Heart left ventricle (tissue), 16 donors: Measurements from ENCODE around the gene EMC1. TPM values are rescaled to one million over a fixed set of nuclear protein-coding genes. Genes with fewer than 3 reads are reported as not detected.

ENCODE experiments used
- ATAC-seq, 4 donors: fragments of 200-7000 bp; cut with Tn5 transposase; one replicate each; pipeline ENCODE4 v1.9.1; 2020 to 2022; ENCODE audit warnings: moderate library complexity in 4 of 4, mild to moderate bottlenecking in 3 of 4, moderate number of reproducible peaks in 1 of 4
- DNase-seq, 5 donors: peaks; one replicate each; pipeline ENCODE4 v3.0.0-alpha.2; 2020
- H3K27ac ChIP-seq, 12 donors: fragments of 200-600 bp; sonication (generic) in 4 of 12; one replicate each; pipeline versions ENCODE4 v1.5.0 to v1.8.0; 2016 to 2022; ENCODE audit warnings: mild to moderate bottlenecking in 2 of 12
- H3K27me3 ChIP-seq, 9 donors: fragments of 200-600 bp; sonication (generic) in 2 of 9; one replicate each; pipeline versions ENCODE4 v1.5.1 to v1.8.0; 2016 to 2022; ENCODE audit warnings: mild to moderate bottlenecking in 3 of 9
- H3K36me3 ChIP-seq, 9 donors: fragments of 200-600 bp; sonication (generic) in 2 of 9; one replicate each; pipeline versions ENCODE4 v1.5.0 to v1.8.0; 2018 to 2022; ENCODE audit warnings: mild to moderate bottlenecking in 2 of 9
- H3K4me1 ChIP-seq, 12 donors: fragments of 200-600 bp; sonication (generic) in 4 of 12; one replicate each; pipeline versions ENCODE4 v1.5.0 to v1.8.0; 2016 to 2022; ENCODE audit warnings: mild to moderate bottlenecking in 3 of 12
- H3K4me3 ChIP-seq, 12 donors: fragments of 200-600 bp; sonication (generic) in 4 of 12; one replicate each; pipeline versions ENCODE4 v1.5.0 to v1.8.0; 2017 to 2022; ENCODE audit warnings: mild to moderate bottlenecking in 9 of 12, moderate library complexity in 4 of 12
- H3K9me3 ChIP-seq, 12 donors: fragments of 200-600 bp; sonication (generic) in 4 of 12; one replicate each; pipeline versions ENCODE4 v1.5.0 to v1.8.0; 2016 to 2022; ENCODE audit warnings: mild to moderate bottlenecking in 1 of 12
- POLR2A ChIP-seq, 2 donors: fragments of 450-650 bp; IDR thresholded peaks; one replicate each; pipeline ENCODE4 v1.6.1; 2017; ENCODE audit warnings: antibody characterized with exemption in 2 of 2, mild to moderate bottlenecking in 2 of 2, moderate library complexity in 2 of 2
- WGBS, 4 donors: extraction: QIAGEN DNeasy Blood & Tissue Kit in 2 of 4; methylation state at CpG; one replicate each; pipeline versions ENCODE4 v1.1.5 to v1.1.7; 2013 to 2018; 5-methylcytosine and 5-hydroxymethylcytosine counted together
- intact Hi-C, 10 donors: fragments of 100-400 bp; cut with DNase I; formaldehyde crosslinking; loops; one replicate each; pipeline versions ENCODE4 v1.11.1 to v1.14.2; 2022
- polyA plus RNA-seq, 2 donors: library from polyadenylated mRNA; stranded (reverse); fragments of 200-250 nt; gene quantifications; one replicate each; pipeline ENCODE4 v1.2.3, GENCODE V29; 2013
- total RNA-seq, 9 donors: library from RNA; depleted of rRNA in 2 of 9; stranded (reverse); fragments of >200 nt in 2 of 9; fragmentation: NEBNext Ultra II Directional in 3 of 9; extraction: Animal tissue kit (Norgen Biotek cat#: 25700) in 3 of 9; gene quantifications; one replicate each; pipeline versions ENCODE4 v1.1.0 to v1.2.4, GENCODE V29; 2016 to 2023
- TF ChIP-seq, protein P1 (sequence below), 12 donors: fragments of 200-600 bp; sonication (generic) in 4 of 12; IDR thresholded peaks; one replicate each; pipeline versions ENCODE4 v1.5.0 to v1.8.0; 2018 to 2022; ENCODE audit warnings: antibody characterized with exemption in 12 of 12, mild to moderate bottlenecking in 5 of 12
- donor health status: ischemic (EF 13 %, LVEDD 7.1; RV severe dilation, severe dysfunction).
- donor health status: healthy with polysubstance abuse.
- donor health status: DM: no; HTN: yes; CAD: no.
- donor health status: DM: no; HTN: no; CAD: no.
- donor health status: ischemic (EF 25% LVEDD 6.9; RV normal size, moderate dysfunction).
- donor health status: ischemic (EF 25% LVEDD 5.7; RV mildly dilated, moderate dysfunction).
- donor health status: healthy.
- donor health status: DM: yes; HTN: yes; CAD: no.
- donor health status: ischemic (EF 35%, LVEDD 5.7; RV mildly dilated, moderate dysfunction).
- donor health status: nonischemic (EF 11% LVEDD 7.7; RV severe dilation, severe dysfunction).
- donor health status: DM: yes; HTN: yes; CAD: no.
- donor health status: PGD.
- donor health status: ischemic (EF 29% LVEDD 5.4; RV normal size, mild dysfunction).
- donor health status: nonischemic (EF 23%, LVEDD 6.1; RV moderate dilation, normal function).

Gene EMC1
- total and polyA plus RNA-seq, 11 donors = 10.1 to 54.5 (median 28.9) TPM

DNA sequence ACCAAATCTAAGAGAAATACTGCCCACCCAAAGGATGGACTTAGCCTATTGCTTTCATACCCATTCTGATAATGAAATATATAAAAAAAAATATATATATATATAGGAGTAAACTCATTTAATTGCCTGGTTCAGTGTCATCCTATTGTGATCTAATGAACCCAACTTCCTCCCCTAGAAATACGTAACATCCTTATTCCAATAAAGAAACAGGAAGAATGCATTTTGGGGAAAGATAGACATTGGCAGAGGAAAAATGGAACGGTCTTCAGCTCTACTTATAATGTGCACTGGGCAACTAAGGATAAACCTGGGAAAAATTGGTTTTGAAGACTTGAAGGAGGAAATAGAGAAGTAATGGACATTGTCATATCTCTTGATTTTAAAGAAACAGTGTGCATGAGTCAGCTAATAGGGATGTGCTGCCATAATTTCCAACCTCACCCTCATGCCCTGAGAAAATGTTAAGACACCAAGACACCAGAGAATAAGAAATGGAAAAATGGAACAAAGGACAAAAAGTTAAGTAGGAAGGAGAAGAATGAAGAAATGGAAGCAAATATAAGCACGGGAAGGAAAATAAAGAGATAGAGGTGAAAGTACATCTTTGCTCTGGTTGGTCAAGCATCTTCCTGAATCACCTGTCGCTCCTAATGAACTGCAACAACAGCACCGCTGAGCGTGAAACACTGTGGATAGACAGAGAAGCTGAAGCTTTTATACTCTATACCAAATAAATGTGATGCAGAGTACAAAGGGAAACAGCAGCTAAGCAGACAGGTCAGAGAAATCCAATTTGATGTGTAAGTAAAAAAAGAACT lies 46.7 kb downstream of the EMC1 start:
- peaks cover 0 to 21% (median 19%) of the 10 kb centered on the region in 9 donors for H3K36me3 ChIP-seq
- WGBS, 4 donors = 80 to 84% (median 82%) methylated on average over 6 of the region's 6 CpGs
- peaks cover 3 to 97% (median 70%) of the 10 kb centered on the region in 12 donors for H3K4me1 ChIP-seq
- DNase-seq (no peak), ATAC-seq (no peak)
- H3K4me3 ChIP-seq = no peak overlapping the region
- intact Hi-C loops = loop anchor here in 1 of 10 donors (5.0 kb wide), 1 partner anchor 38 kb away; no protein-coding TSS in a partner anchor
- no peaks in the 10 kb centered on the region for H3K27me3 ChIP-seq
- no peaks in the 10 kb centered on the region for H3K9me3 ChIP-seq
- TF ChIP-seq POLR2A (IDR thresholded peaks at IDR 0.05) = no peak
- TF ChIP-seq, protein P1, sequence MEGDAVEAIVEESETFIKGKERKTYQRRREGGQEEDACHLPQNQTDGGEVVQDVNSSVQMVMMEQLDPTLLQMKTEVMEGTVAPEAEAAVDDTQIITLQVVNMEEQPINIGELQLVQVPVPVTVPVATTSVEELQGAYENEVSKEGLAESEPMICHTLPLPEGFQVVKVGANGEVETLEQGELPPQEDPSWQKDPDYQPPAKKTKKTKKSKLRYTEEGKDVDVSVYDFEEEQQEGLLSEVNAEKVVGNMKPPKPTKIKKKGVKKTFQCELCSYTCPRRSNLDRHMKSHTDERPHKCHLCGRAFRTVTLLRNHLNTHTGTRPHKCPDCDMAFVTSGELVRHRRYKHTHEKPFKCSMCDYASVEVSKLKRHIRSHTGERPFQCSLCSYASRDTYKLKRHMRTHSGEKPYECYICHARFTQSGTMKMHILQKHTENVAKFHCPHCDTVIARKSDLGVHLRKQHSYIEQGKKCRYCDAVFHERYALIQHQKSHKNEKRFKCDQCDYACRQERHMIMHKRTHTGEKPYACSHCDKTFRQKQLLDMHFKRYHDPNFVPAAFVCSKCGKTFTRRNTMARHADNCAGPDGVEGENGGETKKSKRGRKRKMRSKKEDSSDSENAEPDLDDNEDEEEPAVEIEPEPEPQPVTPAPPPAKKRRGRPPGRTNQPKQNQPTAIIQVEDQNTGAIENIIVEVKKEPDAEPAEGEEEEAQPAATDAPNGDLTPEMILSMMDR (IDR thresholded peaks at IDR 0.05) = no peak
- H3K27ac ChIP-seq = peak overlapping the region in 2 of 12 donors; percentile 16 to 42

DNA sequence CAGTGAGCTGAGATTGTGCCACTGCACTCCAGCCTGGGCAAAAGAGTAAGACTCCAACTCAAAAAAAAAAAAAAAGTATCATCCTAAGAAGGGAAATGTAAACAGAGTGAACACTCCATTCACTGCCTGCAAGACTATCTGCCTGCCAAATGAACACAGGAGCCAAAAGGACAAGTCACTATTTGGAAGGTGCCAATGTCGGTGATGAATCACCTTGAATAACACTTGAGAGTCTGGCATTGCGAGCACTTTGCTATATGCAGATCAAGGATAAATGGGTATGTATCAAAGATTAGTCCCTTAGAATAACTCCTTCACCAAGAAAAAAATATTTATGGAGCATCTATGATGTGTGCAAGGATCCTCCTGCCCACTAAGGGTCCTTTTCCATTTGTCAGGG lies 47.9 kb downstream of the EMC1 start:
- TF ChIP-seq POLR2A (IDR thresholded peaks at IDR 0.05) = no peak
- TF ChIP-seq, protein P1 (IDR thresholded peaks at IDR 0.05) = no peak
- no peak overlapping the region for H3K4me3 ChIP-seq
- no peaks in the 10 kb centered on the region for H3K27me3 ChIP-seq
- H3K36me3 ChIP-seq = peaks cover 0 to 34% (median 31%) of the 10 kb centered on the region in 9 donors
- H3K27ac ChIP-seq = peak overlapping the region in 2 of 12 donors; percentile 8 to 45
- DNase-seq = peak in 2 of 5 donors; percentile 30 to 49
- intact Hi-C loops = no loop called here
- peaks cover 0 to 97% (median 64%) of the 10 kb centered on the region in 12 donors for H3K4me1 ChIP-seq
- 47 to 63% (median 56%) methylated on average over 2 of the region's 2 CpGs for WGBS, 4 donors
- H3K9me3 ChIP-seq = no peaks in the 10 kb centered on the region
- ATAC-seq = peak; percentile 62 to 87 (median 75)

DNA sequence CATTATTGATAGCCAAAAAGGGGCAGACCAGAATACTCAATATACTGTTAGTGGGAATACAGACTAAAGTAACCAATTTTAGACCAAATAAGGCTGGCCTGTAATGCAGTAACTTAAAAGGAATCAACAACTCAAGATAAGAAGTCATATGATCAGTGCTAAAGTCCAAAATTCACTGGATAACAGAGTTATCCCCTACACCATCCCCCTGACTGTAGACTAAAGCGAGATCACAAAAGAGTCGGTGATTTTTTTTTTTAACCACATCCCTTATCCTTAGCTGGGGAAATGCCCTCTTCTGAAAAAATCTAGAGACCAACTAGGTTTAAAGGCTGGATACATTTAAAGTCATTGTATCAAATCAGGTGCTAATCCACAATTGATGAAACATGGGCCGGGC lies 48.9 kb downstream of the EMC1 start:
- peaks cover 0 to 44% (median 41%) of the 10 kb centered on the region in 9 donors for H3K36me3 ChIP-seq
- 79 to 82% (median 81%) methylated on average over 3 of the region's 3 CpGs for WGBS, 4 donors
- ATAC-seq (no peak), DNase-seq (no peak)
- H3K27me3 ChIP-seq = no peaks in the 10 kb centered on the region
- no peak for TF ChIP-seq POLR2A (IDR thresholded peaks at IDR 0.05)
- TF ChIP-seq, protein P1 (IDR thresholded peaks at IDR 0.05) = no peak
- peak overlapping the region in 1 of 12 donors; percentile 35 for H3K27ac ChIP-seq
- no peaks in the 10 kb centered on the region for H3K9me3 ChIP-seq
- no peak overlapping the region for H3K4me3 ChIP-seq
- peaks cover 0 to 93% (median 54%) of the 10 kb centered on the region in 12 donors for H3K4me1 ChIP-seq
- intact Hi-C loops = no loop called here

DNA sequence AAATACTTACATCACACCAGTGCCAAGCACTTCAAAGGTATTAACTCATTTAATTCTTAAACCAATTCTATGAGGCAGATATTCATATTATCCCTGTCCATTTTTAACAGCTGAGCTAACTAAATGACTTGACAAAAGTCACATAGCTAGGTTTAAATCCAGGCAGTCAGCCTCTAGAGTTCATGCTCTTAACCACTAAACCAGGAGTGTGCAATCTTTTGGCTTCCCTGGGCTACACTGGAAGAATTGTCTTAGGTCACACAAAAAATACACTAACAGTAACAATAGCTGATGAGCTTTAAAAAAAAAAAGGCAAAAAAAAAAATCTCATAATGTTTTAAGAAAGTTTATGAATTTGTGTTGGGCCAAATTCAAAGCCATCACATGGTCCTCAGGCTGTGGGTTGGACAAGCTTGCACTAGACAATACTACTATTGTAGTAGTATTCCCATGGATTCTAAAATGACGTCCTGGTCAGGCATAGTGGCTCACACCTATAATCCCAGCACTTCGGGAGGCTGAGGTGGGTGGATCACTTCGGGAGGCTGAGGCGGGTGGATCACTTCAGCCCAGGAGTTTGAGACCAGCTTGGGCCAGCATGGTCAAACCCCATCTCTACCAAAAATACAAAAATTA lies 51.2 kb downstream of the EMC1 start:
- intact Hi-C loops = loop anchor here in 1 of 10 donors (10.0 kb wide), 1 partner anchor 45 kb away; no protein-coding TSS in a partner anchor
- Histone ChIP-seq H3K27ac (peak overlapping the region in 1 of 12 donors; percentile 7), H3K4me3 (no peak overlapping the region), H3K36me3 (peaks cover 0 to 66% (median 63%) of the 10 kb centered on the region in 9 donors), H3K27me3 (no peaks in the 10 kb centered on the region), H3K4me1 (peaks cover 0 to 82% (median 32%) of the 10 kb centered on the region in 12 donors), H3K9me3 (no peaks in the 10 kb centered on the region)
- ATAC-seq (no peak), DNase-seq (no peak)
- 58 to 84% (median 80%) methylated on average over 4 of the region's 4 CpGs for WGBS, 4 donors
- TF ChIP-seq POLR2A (IDR thresholded peaks at IDR 0.05) = no peak
- TF ChIP-seq, protein P1 (IDR thresholded peaks at IDR 0.05) = no peak
